Endothelial cell of umbilical vein (primary cell): ENCODE measurements around the gene TBC1D10A.

Experiments
- CTCF ChIP-seq, 2 donors: IDR thresholded peaks; 1 replicate in 1 of 2; 2 replicates in 1 of 2; pipeline ENCODE4 v1.5.1; 2011; ENCODE audit warnings: low read length in 2 of 2, mild to moderate bottlenecking in 2 of 2, moderate library complexity in 2 of 2, control low read depth in 1 of 2, inconsistent platforms in 1 of 2, low read depth in 1 of 2; ENCODE audit not compliant: insufficient read depth in 1 of 2; ENCODE audit errors: extremely low read depth in 1 of 2
- EZH2 ChIP-seq: IDR thresholded peaks from 2 replicates; pipeline ENCODE4 v1.6.1; 2012; ENCODE audit warnings: borderline replicate concordance, low read depth, mild to moderate bottlenecking, moderate library complexity, low read length, inconsistent platforms; ENCODE audit not compliant: severe bottlenecking
- MYC ChIP-seq: IDR thresholded peaks from one replicate; pipeline ENCODE4 v1.6.1; 2011; ENCODE audit warnings: mild to moderate bottlenecking, low read depth, low read length
- POLR2A ChIP-seq: IDR thresholded peaks from 2 replicates; pipeline ENCODE4 v1.6.1; 2012; ENCODE audit warnings: low read depth, mild to moderate bottlenecking, control low read depth, low read length
- POLR2AphosphoS5 ChIP-seq: IDR thresholded peaks from 2 replicates; pipeline ENCODE4 v1.6.1; 2012; ENCODE audit warnings: low read depth, mild to moderate bottlenecking, control low read depth, low read length, moderate library complexity; ENCODE audit not compliant: insufficient read depth
- TF ChIP-seq, protein P1 (sequence below): IDR thresholded peaks from 2 replicates; pipeline ENCODE4 v1.6.1; 2011; ENCODE audit not compliant: insufficient read depth, insufficient read length

- TF ChIP-seq CTCF (IDR thresholded peaks at IDR 0.05; ENCODE audit: extremely low read depth in 1 of 2, insufficient read depth in 1 of 2, low read depth in 1 of 2, low read length in 2 of 2) (no peak), POLR2A (no peak), MYC (no peak), EZH2 (no peak), POLR2AphosphoS5 (no peak)
- TF ChIP-seq, protein P1, sequence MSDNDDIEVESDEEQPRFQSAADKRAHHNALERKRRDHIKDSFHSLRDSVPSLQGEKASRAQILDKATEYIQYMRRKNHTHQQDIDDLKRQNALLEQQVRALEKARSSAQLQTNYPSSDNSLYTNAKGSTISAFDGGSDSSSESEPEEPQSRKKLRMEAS, result no peak
Observed at GRCh38 chr22:30285846-30286200, 40.9 kb downstream of the TBC1D10A start.
